Ishikawa (cell line): ENCODE results near the gene PSMB10.

Experiments
- EGR1 ChIP-seq: IDR thresholded peaks from 2 replicates; pipeline ENCODE4 v1.6.1; 2012
- EP300 ChIP-seq: IDR thresholded peaks from 2 replicates; pipeline ENCODE4 v1.6.1; 2012; ENCODE audit warnings: borderline replicate concordance
- MAX ChIP-seq: IDR thresholded peaks from 2 replicates; pipeline ENCODE4 v1.6.1; 2012
- NFIC ChIP-seq: IDR thresholded peaks from 2 replicates; pipeline ENCODE4 v1.6.1; 2012
- RAD21 ChIP-seq: IDR thresholded peaks from 2 replicates; pipeline ENCODE4 v1.6.1; 2012; ENCODE audit warnings: low read depth
- TAF1 ChIP-seq: IDR thresholded peaks from 2 replicates; pipeline ENCODE4 v1.6.1; 2012; ENCODE audit warnings: low read depth, mild to moderate bottlenecking
- TCF12 ChIP-seq: IDR thresholded peaks from 2 replicates; pipeline ENCODE4 v1.6.1; 2012; ENCODE audit warnings: low read depth
- USF1 ChIP-seq: IDR thresholded peaks from 2 replicates; pipeline ENCODE4 v1.6.1; 2012
- YY1 ChIP-seq: IDR thresholded peaks from 2 replicates; pipeline ENCODE4 v1.6.1; 2012; ENCODE audit warnings: low read depth

GRCh38 chr16:67893743-67894399 is 42.8 kb downstream of the PSMB10 start:
- TF ChIP-seq USF1, result no peak
- TF ChIP-seq RAD21, result no peak
- TF ChIP-seq EP300, result no peak
- TF ChIP-seq MAX, result no peak
- no peak for TF ChIP-seq TCF12
- no peak for TF ChIP-seq YY1
- no peak for TF ChIP-seq TAF1
- no peak for TF ChIP-seq EGR1
- no peak for TF ChIP-seq NFIC
